Adrenal gland (tissue), 12 donors: ENCODE data around the gene LEF1. TPM values are rescaled to one million over a fixed set of nuclear protein-coding genes. Genes with fewer than 3 reads are reported as not detected.
A peak's percentile ranks its signal among the peaks of the same experiment; 100 is the strongest.

Source experiments
- DNase-seq, 7 donors: peaks; one replicate each; pipeline ENCODE4 v3.0.0-alpha.2; 2019 to 2020
- H3K27ac ChIP-seq, 5 donors: fragments of 200-600 bp; sonication (generic) in 4 of 5; 1 replicate in 3 of 5; 2 replicates in 2 of 5; pipeline versions ENCODE4 v1.5.1 to v1.8.0; 2016 to 2020; ENCODE audit warnings: mild to moderate bottlenecking in 1 of 5
- H3K27me3 ChIP-seq: fragments of 200-600 bp; 2 replicates; pipeline ENCODE4 v1.8.0; 2021
- H3K36me3 ChIP-seq, 2 donors: fragments of 200-600 bp; replicated peaks in 1 of 2; 1 replicate in 1 of 2; 2 replicates in 1 of 2; pipeline versions ENCODE4 v1.5.1 to v1.8.0; 2018 to 2022
- H3K4me1 ChIP-seq, 2 donors: fragments of 200-600 bp; replicated peaks in 1 of 2; 1 replicate in 1 of 2; 2 replicates in 1 of 2; pipeline versions ENCODE4 v1.5.1 to v1.8.0; 2018 to 2021
- H3K4me3 ChIP-seq, 4 donors: fragments of 200-600 bp; sonication (generic) in 3 of 4; one replicate each; pipeline ENCODE4 v1.5.1; 2016 to 2018
- H3K9me3 ChIP-seq, 3 donors: fragments of 200-600 bp; sonication (generic) in 1 of 3; replicated peaks in 1 of 3; 1 replicate in 2 of 3; 2 replicates in 1 of 3; pipeline versions ENCODE4 v1.5.1 to v1.8.0; 2016 to 2021
- CTCF ChIP-seq, 6 experiments: fragments of 450-650 bp in 4 of 6; fragments of 200-600 bp in 2 of 6; sonication (generic) in 1 of 6; IDR thresholded peaks; 1 replicate in 5 of 6; 2 replicates in 1 of 6; pipeline versions ENCODE4 v1.5.1 to v1.8.0; 2016 to 2021; ENCODE audit warnings: antibody characterized with exemption in 6 of 6, mild to moderate bottlenecking in 2 of 6, moderate library complexity in 1 of 6
- POLR2A ChIP-seq, 2 donors: fragments of 450-650 bp; IDR thresholded peaks; one replicate each; pipeline ENCODE4 v1.6.1; 2017; ENCODE audit warnings: antibody characterized with exemption in 2 of 2, mild to moderate bottlenecking in 2 of 2, moderate library complexity in 1 of 2
- WGBS, 4 donors: extraction: QIAGEN DNeasy Blood & Tissue Kit in 2 of 4; methylation state at CpG; one replicate each; pipeline versions ENCODE4 v1.1.5 to v1.1.7; 2013 to 2017; 5-methylcytosine and 5-hydroxymethylcytosine counted together
- intact Hi-C, 2 donors: fragments of 100-400 bp; cut with DNase I; formaldehyde crosslinking; loops; one replicate each; pipeline versions ENCODE4 v1.14.1 to v1.15.0; 2022 to 2023
- polyA plus RNA-seq, 3 donors: library from polyadenylated mRNA; stranded (reverse); fragments of 200-250 nt in 2 of 3; fragments of 350-450 nt in 1 of 3; fragmentation: Illumina TruSeq in 1 of 3; extraction: RNeasy Lipid Tissue Mini Kit (QIAGEN cat#74804) in 1 of 3; gene quantifications; one replicate each; pipeline ENCODE4 v1.2.3, GENCODE V29; 2013 to 2014
- total RNA-seq, 9 donors: library from RNA; depleted of rRNA in 4 of 9; stranded (reverse); fragments of >200 nt in 4 of 9; fragments of 120-200 nt in 1 of 9; fragmentation: NEBNext Ultra II Directional in 1 of 9; extraction: Animal tissue kit (Norgen Biotek cat#: 25700) in 1 of 9; gene quantifications; one replicate each; pipeline versions ENCODE4 v1.1.0 to v1.2.4, GENCODE V29; 2013 to 2023
- donor health status: healthy with polysubstance abuse.
- donor health status: Bipolar disorder and iron deficiency.
- donor health status: DM: yes; HTN: yes; CAD: no.
- donor health status: DM: no; HTN: no; CAD: no.
- donor health status: DM: no; HTN: no; CAD: no.
- donor health status: DM: yes; HTN: yes; CAD: no.

The LEF1 gene
- total and polyA plus RNA-seq, 12 donors: 6.1 to 78.2 (median 41.5) TPM

- Histone ChIP-seq H3K36me3 (no peaks in the 10 kb centered on the region), H3K9me3 (no peaks in the 10 kb centered on the region), H3K4me1 (no peaks in the 10 kb centered on the region), H3K27me3 (no peaks in the 10 kb centered on the region), H3K4me3 (peak overlapping the region in 1 of 4 donors; percentile 37), H3K27ac (peak overlapping the region; percentile 1 to 72 (median 16))
- 39 to 46% (median 42%) methylated on average over 7 of the region's 7 CpGs for WGBS, 4 donors
- peak in 4 of 7 donors; percentile 36 to 39 (median 38) for DNase-seq
- intact Hi-C loops: no loop called here
- TF ChIP-seq CTCF (IDR thresholded peaks at IDR 0.05): no peak
- TF ChIP-seq POLR2A (IDR thresholded peaks at IDR 0.05): no peak
Observed at GRCh38 chr4:108155373-108155772, 13.4 kb downstream of the LEF1 start.

GRCh38 chr4:108152980-108153379, 15.8 kb downstream of the LEF1 start:
- intact Hi-C loops: no loop called here
- Histone ChIP-seq H3K27ac (no peak overlapping the region), H3K27me3 (no peaks in the 10 kb centered on the region), H3K4me3 (no peak overlapping the region), H3K9me3 (no peaks in the 10 kb centered on the region), H3K36me3 (no peaks in the 10 kb centered on the region), H3K4me1 (no peaks in the 10 kb centered on the region)
- no peak for DNase-seq
- 86 to 93% (median 88%) methylated on average over 1 of the region's 1 CpG for WGBS, 4 donors
- TF ChIP-seq POLR2A (IDR thresholded peaks at IDR 0.05): no peak
- TF ChIP-seq CTCF (IDR thresholded peaks at IDR 0.05): no peak

DNA sequence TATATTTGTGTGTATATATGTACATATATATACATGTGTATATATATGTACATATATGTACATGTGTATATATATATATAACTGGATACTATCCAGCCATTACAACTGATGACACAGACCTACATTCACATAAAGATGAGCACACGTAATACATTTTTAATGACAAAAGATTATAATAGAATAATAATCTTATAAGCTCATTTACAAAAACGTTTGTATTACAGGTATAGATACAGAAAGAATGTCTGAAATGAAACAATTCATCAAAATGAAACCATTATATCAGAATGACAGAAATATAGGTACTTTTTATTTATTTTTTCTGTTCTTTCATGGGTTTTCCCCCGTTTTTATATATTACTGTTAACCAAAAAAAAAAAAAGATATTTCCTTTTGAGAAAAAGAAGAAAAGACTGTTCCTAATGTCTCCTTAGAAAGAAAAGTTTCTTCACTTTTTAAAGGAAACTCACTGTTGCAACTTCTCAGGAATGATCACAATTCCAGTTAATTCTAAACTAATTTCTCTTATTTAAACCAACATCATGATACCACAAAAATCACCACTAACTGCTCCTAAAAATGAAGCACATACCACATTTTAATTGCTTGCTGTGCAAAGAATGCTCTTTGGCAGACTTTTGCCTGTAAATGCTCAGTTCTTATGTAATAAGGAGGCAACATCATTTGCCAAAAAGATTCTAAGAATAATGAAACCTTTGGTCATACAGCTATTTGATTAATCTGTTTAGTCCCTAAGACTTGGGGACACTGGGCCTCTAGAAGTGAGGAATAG, 18.9 kb downstream of the LEF1 start:
- no peaks in the 10 kb centered on the region for H3K36me3 ChIP-seq
- H3K4me3 ChIP-seq: no peak overlapping the region
- no peaks in the 10 kb centered on the region for H3K9me3 ChIP-seq
- no peaks in the 10 kb centered on the region for H3K4me1 ChIP-seq
- no peak overlapping the region for H3K27ac ChIP-seq
- intact Hi-C loops: no loop called here
- TF ChIP-seq CTCF (IDR thresholded peaks at IDR 0.05): no peak
- no peak for DNase-seq
- 63 to 76% (median 66%) methylated on average over 3 of the region's 3 CpGs for WGBS, 4 donors
- no peaks in the 10 kb centered on the region for H3K27me3 ChIP-seq

GRCh38 chr4:108148316-108148715, 20.4 kb downstream of the LEF1 start:
- Histone ChIP-seq H3K4me1 (no peaks in the 10 kb centered on the region), H3K36me3 (no peaks in the 10 kb centered on the region), H3K9me3 (no peaks in the 10 kb centered on the region), H3K4me3 (no peak overlapping the region), H3K27me3 (no peaks in the 10 kb centered on the region), H3K27ac (no peak overlapping the region)
- no peak for DNase-seq
- intact Hi-C loops: no loop called here
- 81 to 95% (median 88%) methylated on average over 1 of the region's 1 CpG for WGBS, 4 donors
- TF ChIP-seq CTCF (IDR thresholded peaks at IDR 0.05) (no peak), POLR2A (IDR thresholded peaks at IDR 0.05) (no peak)
